GM12878 (cell line): Measurements from ENCODE around the gene SEMA3A. TPM values are rescaled to one million over a fixed set of nuclear protein-coding genes. Genes with fewer than 3 reads are reported as not detected.

Source experiments
- ATAC-seq: fragments of 200-7000 bp; cut with Tn5 transposase; 3 replicates; pipeline ENCODE4 v1.9.1; 2020; ENCODE audit warnings: mild to moderate bottlenecking, moderate library complexity
- BruUV-seq: library from RNA; stranded (reverse); fragments of 400-500 nt; replicated peaks from 2 replicates; lab custom pipeline; 2021; lab: Mats Ljungman, UMichigan
- CTCF ChIA-PET: fragments of 300-600 bp; sonication (Branson Sonifier 250); formaldehyde crosslinking; extraction: SDS; loops from one replicate; lab custom pipeline; 2021; ENCODE audit warnings: inconsistent platforms; lab: Yijun Ruan, JAX
- POLR2A ChIA-PET: fragments of 350-600 bp; formaldehyde crosslinking; extraction: SDS; loops from one replicate; lab custom pipeline; 2021; ENCODE audit warnings: inconsistent platforms; lab: Charles Lee
- RAD21 ChIA-PET: fragments of 300-600 bp; sonication (Branson Sonifier 250); formaldehyde crosslinking; loops from one replicate; lab custom pipeline; 2023; ENCODE audit warnings: antibody characterized with exemption; ENCODE audit not compliant: unreplicated experiment; lab: Charles Lee
- SMC1A ChIA-PET: fragments of 300-600 bp; sonication (Branson Sonifier 250); formaldehyde crosslinking; loops from one replicate; lab custom pipeline; 2023; ENCODE audit not compliant: unreplicated experiment, uncharacterized antibody; lab: Charles Lee
- DNase-seq: peaks from one replicate; pipeline ENCODE4 v3.0.0-alpha.2; 2011; ENCODE audit warnings: low read depth, low spot score
- FAIRE-seq: peaks from 3 replicates; lab custom pipeline; 2011; peaks lifted over from hg19 to GRCh38; lab: Jason Lieb, UNC
- H2AFZ ChIP-seq: 2 replicates; pipeline ENCODE4 v1.6.0; 2011; ENCODE audit warnings: low read depth, low read length, control low read depth; ENCODE audit not compliant: control insufficient read depth
- H3K27ac ChIP-seq: 2 replicates; pipeline ENCODE4 v1.5.1; 2011; ENCODE audit warnings: control low read depth; ENCODE audit not compliant: control insufficient read depth, insufficient read depth
- H3K27me3 ChIP-seq, 2 experiments: replicated peaks in 1 of 2; 2 replicates each; pipeline versions ENCODE4 v1.6.0 to v1.6.1; 2011; ENCODE audit warnings: low read length in 1 of 2; ENCODE audit not compliant: control insufficient read depth in 2 of 2, insufficient read depth in 2 of 2
- H3K36me3 ChIP-seq, 2 experiments: 2 replicates each; pipeline ENCODE4 v1.5.1; 2011; ENCODE audit warnings: low read length in 1 of 2; ENCODE audit not compliant: control insufficient read depth in 2 of 2, insufficient read depth in 2 of 2
- H3K4me1 ChIP-seq: 2 replicates; pipeline ENCODE4 v1.6.1; 2011; ENCODE audit warnings: mild to moderate bottlenecking, low read length, moderate library complexity, mixed read lengths; ENCODE audit not compliant: control insufficient read depth, insufficient read depth
- H3K4me2 ChIP-seq: 2 replicates; pipeline ENCODE4 v1.6.0; 2011; ENCODE audit warnings: control low read depth; ENCODE audit not compliant: control insufficient read depth, insufficient read depth
- H3K4me3 ChIP-seq: fragments of 200-600 bp; sonication (generic); 2 replicates; pipeline ENCODE4 v1.5.1; 2016
- H3K79me2 ChIP-seq: 2 replicates; pipeline ENCODE4 v1.6.0; 2011; ENCODE audit warnings: low read length; ENCODE audit not compliant: control insufficient read depth, insufficient read depth
- H3K9ac ChIP-seq: 2 replicates; pipeline ENCODE4 v1.8.0; 2011; ENCODE audit warnings: low read length, control low read depth, mixed read lengths; ENCODE audit not compliant: control insufficient read depth, insufficient read depth
- H3K9me3 ChIP-seq: replicated peaks from 3 replicates; pipeline ENCODE4 v1.5.1; 2011; ENCODE audit warnings: mild to moderate bottlenecking, low read length; ENCODE audit not compliant: control insufficient read depth, insufficient read depth
- H4K20me1 ChIP-seq: 2 replicates; pipeline ENCODE4 v1.6.0; 2011; ENCODE audit not compliant: control insufficient read depth, insufficient read depth
- ATF7 ChIP-seq: fragments of 450-650 bp; IDR thresholded peaks from 2 replicates; pipeline ENCODE4 v1.6.1; 2016; ENCODE audit warnings: low read depth, mild to moderate bottlenecking
- E4F1 ChIP-seq: fragments of 450-650 bp; IDR thresholded peaks from 2 replicates; pipeline ENCODE4 v1.6.1; 2018; ENCODE audit warnings: borderline replicate concordance, mild to moderate bottlenecking; ENCODE audit not compliant: partially characterized antibody
- EP300 ChIP-seq, 2 experiments: fragments of 150-350 bp in 1 of 2; IDR thresholded peaks; 2 replicates each; pipeline ENCODE4 v1.6.1; 2011 to 2012; ENCODE audit warnings: low read depth in 2 of 2, low read length in 2 of 2, borderline replicate concordance in 1 of 2, improper control_type of control experiment in 1 of 2, inconsistent platforms in 1 of 2; ENCODE audit not compliant: control insufficient read depth in 1 of 2
- FOXK2 ChIP-seq: fragments of 450-650 bp; IDR thresholded peaks from 2 replicates; pipeline ENCODE4 v1.6.1; 2017; ENCODE audit warnings: mild to moderate bottlenecking, moderate library complexity
- GABPA ChIP-seq: IDR thresholded peaks from 2 replicates; pipeline ENCODE4 v1.6.1; 2014; ENCODE audit warnings: antibody characterized with exemption, low read depth, mild to moderate bottlenecking, inconsistent platforms
- GATAD2B ChIP-seq: fragments of 450-650 bp; conservative IDR thresholded peaks from 2 replicates; pipeline ENCODE4 v1.6.1; 2017; ENCODE audit warnings: low read depth, mild to moderate bottlenecking, moderate library complexity
- MYB ChIP-seq: fragments of 150-350 bp; IDR thresholded peaks from 2 replicates; pipeline ENCODE4 v1.6.1; 2014; ENCODE audit warnings: mild to moderate bottlenecking, low read depth, low read length, borderline replicate concordance
- NFYB ChIP-seq: IDR thresholded peaks from 2 replicates; pipeline ENCODE4 v1.6.1; 2011; ENCODE audit warnings: low read depth, mild to moderate bottlenecking, low read length, improper control_type of control experiment, moderate library complexity; ENCODE audit not compliant: insufficient read depth
- POLR2AphosphoS5 ChIP-seq: IDR thresholded peaks from 2 replicates; pipeline ENCODE4 v1.6.1; 2011; ENCODE audit warnings: mild to moderate bottlenecking, low read length, inconsistent platforms
- SMAD1 ChIP-seq: fragments of 450-650 bp; IDR thresholded peaks from 2 replicates; pipeline ENCODE4 v1.6.1; 2018; ENCODE audit warnings: mild to moderate bottlenecking, low read depth; ENCODE audit not compliant: partially characterized antibody
- SP1 ChIP-seq: IDR thresholded peaks from one replicate; pipeline ENCODE4 v1.6.1; 2011; ENCODE audit warnings: low read depth, low read length
- STAT3 ChIP-seq: IDR thresholded peaks from 2 replicates; pipeline ENCODE4 v1.6.1; 2011; ENCODE audit warnings: low read depth, low read length, improper control_type of control experiment
- SUPT20H ChIP-seq: IDR thresholded peaks from 2 replicates; pipeline ENCODE4 v1.6.1; 2011; ENCODE audit warnings: low read depth, mild to moderate bottlenecking, low read length, moderate library complexity, borderline replicate concordance; ENCODE audit not compliant: control insufficient read depth
- ZNF24 ChIP-seq: fragments of 450-650 bp; IDR thresholded peaks from 2 replicates; pipeline ENCODE4 v1.6.1; 2017; ENCODE audit warnings: antibody characterized with exemption, mild to moderate bottlenecking
- ZNF274 ChIP-seq: IDR thresholded peaks from one replicate; pipeline ENCODE4 v1.8.0; 2011; ENCODE audit not compliant: insufficient read length, insufficient read depth
- ZNF622 ChIP-seq: fragments of 450-650 bp; IDR thresholded peaks from 2 replicates; pipeline ENCODE4 v1.6.1; 2017; ENCODE audit warnings: mild to moderate bottlenecking, inconsistent platforms
- WGBS: methylation state at CpG from one replicate; pipeline ENCODE4 v1.1.6; 2016; ENCODE audit warnings: low lambda C conversion rate; ENCODE audit not compliant: insufficient replicate concordance, insufficient coverage; ENCODE audit errors: missing lambda C conversion rate; 5-methylcytosine and 5-hydroxymethylcytosine counted together
- in situ Hi-C: fragments of 300-500 bp; cut with MboI; formaldehyde crosslinking; loops from 9 replicates; pipeline ENCODE4 v1.14.3; 2018; ENCODE audit warnings: mixed read lengths
- intact Hi-C: fragments of 100-400 bp; cut with micrococcal nuclease; formaldehyde crosslinking; loops from one replicate; pipeline ENCODE4 v1.14.2; 2022; ENCODE audit not compliant: unreplicated experiment
- polyA plus RNA-seq, 11 experiments: library from polyadenylated mRNA; depleted of rRNA in 4 of 11; unstranded in 6 of 11; stranded (reverse) in 5 of 11; fragments of >200 nt; fragmentation: Nextera tagmentation in 4 of 11; fragmentation: Illumina TruSeq in 1 of 11; extraction: Ambion mirVana in 4 of 11; extraction: Trizol in 1 of 11; gene quantifications; 1 replicate in 1 of 11; 2 replicates in 10 of 11; pipeline versions ENCODE4 v1.2.1 to v1.2.3, GENCODE V29; 2011 to 2016; ENCODE audit warnings: inconsistent platforms in 2 of 11, missing spikeins in 2 of 11, low read depth in 1 of 11
- total RNA-seq, 4 experiments: library from RNA; depleted of rRNA in 3 of 4; stranded (reverse); fragments of >200 nt in 3 of 4; fragmentation: Illumina TruSeq in 1 of 4; extraction: Trizol in 1 of 4; gene quantifications; 2 replicates each; pipeline versions ENCODE4 v1.2.1 to v1.2.3, GENCODE V29; 2013 to 2021

SEMA3A gene
- total and polyA plus RNA-seq, 10 of the 15 experiments (the other 5 are each of a cell fraction or from before 2014, with no cell fraction given), result 0.01 to 3.3 (median 0.24) TPM

GRCh38 chr7:84081973-84082522 lies 112.5 kb downstream of the SEMA3A start:
- H3K4me2 ChIP-seq, result no peak overlapping the region
- H3K9ac ChIP-seq, result no peak overlapping the region
- no peaks in the 10 kb centered on the region for H3K79me2 ChIP-seq
- in situ Hi-C loops, result no loop called here
- TF ChIP-seq ATF7, result no peak
- H3K36me3 ChIP-seq, result no peaks in the 10 kb centered on the region
- DNase-seq, result no peak
- no peak overlapping the region for H3K27ac ChIP-seq
- FAIRE-seq, result peak; percentile 7
- H3K27me3 ChIP-seq, result no peaks in the 10 kb centered on the region
- H3K4me1 ChIP-seq, result no peaks in the 10 kb centered on the region
- intact Hi-C loops, result no loop called here
- RAD21 ChIA-PET, result interaction anchor here (0.7 kb wide), 2 partner anchors 19 to 106 kb away, joined by 3 read pairs; no protein-coding TSS in a partner anchor
- no peak overlapping the region for H2AFZ ChIP-seq
- H3K4me3 ChIP-seq, result no peak overlapping the region
- SMC1A ChIA-PET, result interaction anchor here (1.0 to 1.2 kb wide), 3 partner anchors 10 to 111 kb away, joined by 3 to 4 read pairs (median 3); no protein-coding TSS in a partner anchor
- 52% methylated on average over 3 of the region's 3 CpGs for WGBS
- CTCF ChIA-PET, result interaction anchor here (0.6 kb wide), 1 partner anchor 1812 kb away, joined by 3 read pairs; no protein-coding TSS in a partner anchor
- no peaks in the 10 kb centered on the region for H4K20me1 ChIP-seq
- no TSS peak for BruUV-seq
- POLR2A ChIA-PET, result interaction anchor here (0.6 kb wide), 1 partner anchor 61 kb away, joined by 3 read pairs; no protein-coding TSS in a partner anchor
- no peaks in the 10 kb centered on the region for H3K9me3 ChIP-seq
- ATAC-seq, result no peak; the same call in 1 of the 3 replicates

GRCh38 chr7:84077336-84077735 lies 117.3 kb downstream of the SEMA3A start:
- FAIRE-seq (no peak), DNase-seq (no peak), ATAC-seq (no peak)
- no peaks in the 10 kb centered on the region for H3K79me2 ChIP-seq
- intact Hi-C loops, result no loop called here
- POLR2A ChIA-PET, result no interaction called here
- BruUV-seq, result no TSS peak
- H3K27me3 ChIP-seq, result no peaks in the 10 kb centered on the region
- no peak overlapping the region for H3K9ac ChIP-seq
- H3K4me2 ChIP-seq, result no peak overlapping the region
- no peaks in the 10 kb centered on the region for H4K20me1 ChIP-seq
- H3K27ac ChIP-seq, result no peak overlapping the region
- H3K4me3 ChIP-seq, result no peak overlapping the region
- no peaks in the 10 kb centered on the region for H3K4me1 ChIP-seq
- WGBS, result 24% methylated on average over 4 of the region's 4 CpGs
- no peaks in the 10 kb centered on the region for H3K36me3 ChIP-seq
- in situ Hi-C loops, result no loop called here
- RAD21 ChIA-PET, result no interaction called here
- SMC1A ChIA-PET, result interaction anchor here (0.8 to 1.5 kb wide), 4 partner anchors 17 to 302 kb away, joined by 3 to 5 read pairs (median 4); no protein-coding TSS in a partner anchor
- H3K9me3 ChIP-seq, result no peaks in the 10 kb centered on the region
- H2AFZ ChIP-seq, result no peak overlapping the region
- CTCF ChIA-PET, result interaction anchor here (1.1 to 1.4 kb wide), 2 partner anchors 15 to 47 kb away, joined by 3 read pairs; no protein-coding TSS in a partner anchor
- TF ChIP-seq SUPT20H (no peak), EP300 (IDR thresholded peaks at IDR 0.05; ENCODE audit: borderline replicate concordance in 1 of 2, control insufficient read depth in 1 of 2, low read depth in 2 of 2, low read length in 2 of 2) (no peak), MYB (no peak), GABPA (no peak), SP1 (no peak), POLR2AphosphoS5 (no peak), FOXK2 (no peak), ZNF24 (no peak), GATAD2B (no peak), STAT3 (no peak), ZNF274 (no peak), ZNF622 (no peak), SMAD1 (no peak), NFYB (no peak), E4F1 (no peak)
